Vagina (tissue), 2 donors: ENCODE results near the gene ANO8. TPM values are rescaled to one million over a fixed set of nuclear protein-coding genes. Genes with fewer than 3 reads are reported as not detected.

Experiments
- DNase-seq, 2 donors: peaks; one replicate each; pipeline ENCODE4 v3.0.0-alpha.2; 2017; ENCODE audit errors: extremely low spot score in 2 of 2
- H3K27ac ChIP-seq: fragments of 200-600 bp; sonication (generic); one replicate; pipeline ENCODE4 v1.5.1; 2019
- H3K27me3 ChIP-seq: fragments of 200-600 bp; sonication (generic); one replicate; pipeline ENCODE4 v1.5.1; 2019
- H3K36me3 ChIP-seq, 2 donors: fragments of 200-600 bp; sonication (generic); one replicate each; pipeline ENCODE4 v1.5.1; 2017 to 2019
- H3K4me1 ChIP-seq: fragments of 200-600 bp; sonication (generic); one replicate; pipeline ENCODE4 v1.5.1; 2019
- H3K4me3 ChIP-seq, 2 donors: fragments of 200-600 bp; sonication (generic); 1 replicate in 1 of 2; 2 replicates in 1 of 2; pipeline ENCODE4 v1.5.1; 2016 to 2019
- H3K9me3 ChIP-seq: fragments of 200-600 bp; sonication (generic); one replicate; pipeline ENCODE4 v1.5.1; 2019
- POLR2A ChIP-seq, 2 donors: fragments of 450-650 bp; IDR thresholded peaks; one replicate each; pipeline ENCODE4 v1.6.1; 2017; ENCODE audit warnings: antibody characterized with exemption in 2 of 2, mild to moderate bottlenecking in 2 of 2, moderate library complexity in 2 of 2
- POLR2AphosphoS5 ChIP-seq, 2 donors: sonication (generic); formaldehyde crosslinking; IDR thresholded peaks; one replicate each; pipeline ENCODE4 v1.9.0; 2017; ENCODE audit warnings: antibody characterized with exemption in 2 of 2, mild to moderate bottlenecking in 2 of 2, low read depth in 1 of 2; ENCODE audit not compliant: insufficient read depth in 1 of 2
- intact Hi-C: fragments of 100-400 bp; cut with DNase I; formaldehyde crosslinking; loops from one replicate; pipeline ENCODE4 v1.15.1; 2023
- total RNA-seq: library from RNA; depleted of rRNA; stranded (reverse); fragments of >200 nt; gene quantifications from one replicate; pipeline ENCODE4 v1.2.3, GENCODE V29; 2016
- TF ChIP-seq, protein P1 (sequence below), 3 experiments: fragments of 450-650 bp in 2 of 3; fragments of 200-600 bp in 1 of 3; sonication (generic) in 1 of 3; IDR thresholded peaks; one replicate each; pipeline ENCODE4 v1.5.1; 2017 to 2019; ENCODE audit warnings: antibody characterized with exemption in 3 of 3, mild to moderate bottlenecking in 2 of 3, moderate library complexity in 2 of 3

The ANO8 gene
- total RNA-seq, 1 donor from 2014 or later, result 10.3 TPM

DNA sequence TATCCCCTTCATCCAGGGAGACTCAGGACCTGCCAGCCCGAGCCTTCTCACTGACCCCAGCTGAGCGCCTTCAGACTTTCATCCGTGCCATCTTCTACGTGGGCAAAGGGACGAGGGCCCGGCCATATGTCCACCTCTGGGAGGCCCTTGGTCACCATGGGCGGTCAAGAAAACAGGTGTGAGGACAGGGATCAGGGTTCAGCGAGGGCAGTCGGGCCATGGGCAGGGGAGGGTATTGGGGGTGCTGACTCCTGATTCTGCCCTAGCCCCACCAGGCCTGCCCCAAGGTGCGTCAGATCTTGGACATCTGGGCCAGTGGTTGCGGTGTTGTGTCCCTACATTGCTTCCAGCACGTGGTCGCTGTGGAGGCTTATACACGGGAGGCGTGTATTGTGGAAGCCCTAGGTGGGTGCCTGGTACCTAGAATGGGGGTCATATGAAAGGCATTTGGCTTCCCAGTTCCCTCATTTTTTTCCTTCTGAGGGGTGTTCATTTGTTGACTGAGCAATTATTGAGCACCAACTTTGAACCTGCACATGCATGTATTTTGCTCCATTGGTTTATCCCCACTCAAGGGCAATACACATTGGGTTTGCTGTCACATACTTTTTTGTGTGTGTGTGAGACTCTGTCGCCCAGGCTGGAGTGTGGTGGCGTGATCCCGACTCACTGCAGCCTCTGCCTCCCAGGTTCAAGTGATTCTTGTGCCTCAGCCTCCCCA, 49.1 kb downstream of the ANO8 start:
- H3K4me1 ChIP-seq, result peaks cover 16% of the 10 kb centered on the region
- intact Hi-C loops, result no loop called here
- no peaks in the 10 kb centered on the region for H3K9me3 ChIP-seq
- no peak for DNase-seq
- H3K36me3 ChIP-seq, result no peaks in the 10 kb centered on the region
- no peak overlapping the region for H3K27ac ChIP-seq
- H3K4me3 ChIP-seq, result no peak overlapping the region
- TF ChIP-seq, protein P1, sequence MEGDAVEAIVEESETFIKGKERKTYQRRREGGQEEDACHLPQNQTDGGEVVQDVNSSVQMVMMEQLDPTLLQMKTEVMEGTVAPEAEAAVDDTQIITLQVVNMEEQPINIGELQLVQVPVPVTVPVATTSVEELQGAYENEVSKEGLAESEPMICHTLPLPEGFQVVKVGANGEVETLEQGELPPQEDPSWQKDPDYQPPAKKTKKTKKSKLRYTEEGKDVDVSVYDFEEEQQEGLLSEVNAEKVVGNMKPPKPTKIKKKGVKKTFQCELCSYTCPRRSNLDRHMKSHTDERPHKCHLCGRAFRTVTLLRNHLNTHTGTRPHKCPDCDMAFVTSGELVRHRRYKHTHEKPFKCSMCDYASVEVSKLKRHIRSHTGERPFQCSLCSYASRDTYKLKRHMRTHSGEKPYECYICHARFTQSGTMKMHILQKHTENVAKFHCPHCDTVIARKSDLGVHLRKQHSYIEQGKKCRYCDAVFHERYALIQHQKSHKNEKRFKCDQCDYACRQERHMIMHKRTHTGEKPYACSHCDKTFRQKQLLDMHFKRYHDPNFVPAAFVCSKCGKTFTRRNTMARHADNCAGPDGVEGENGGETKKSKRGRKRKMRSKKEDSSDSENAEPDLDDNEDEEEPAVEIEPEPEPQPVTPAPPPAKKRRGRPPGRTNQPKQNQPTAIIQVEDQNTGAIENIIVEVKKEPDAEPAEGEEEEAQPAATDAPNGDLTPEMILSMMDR (IDR thresholded peaks at IDR 0.05), result no peak
- no peak for TF ChIP-seq POLR2A (IDR thresholded peaks at IDR 0.05)
- no peak for TF ChIP-seq POLR2AphosphoS5 (IDR thresholded peaks at IDR 0.05; ENCODE audit: insufficient read depth in 1 of 2, low read depth in 1 of 2)
- no peaks in the 10 kb centered on the region for H3K27me3 ChIP-seq

- no peaks in the 10 kb centered on the region for H3K9me3 ChIP-seq
- H3K36me3 ChIP-seq, result no peaks in the 10 kb centered on the region
- H3K27ac ChIP-seq, result no peak overlapping the region
- intact Hi-C loops, result loop anchor here (5.0 kb wide), 1 partner anchor 216 kb away; no protein-coding TSS in a partner anchor
- peaks cover 16% of the 10 kb centered on the region for H3K4me1 ChIP-seq
- H3K4me3 ChIP-seq, result no peak overlapping the region
- TF ChIP-seq POLR2A (IDR thresholded peaks at IDR 0.05) (no peak), POLR2AphosphoS5 (IDR thresholded peaks at IDR 0.05; ENCODE audit: insufficient read depth in 1 of 2, low read depth in 1 of 2) (no peak)
- TF ChIP-seq, protein P1 (IDR thresholded peaks at IDR 0.05), result no peak
- no peak for DNase-seq
- no peaks in the 10 kb centered on the region for H3K27me3 ChIP-seq
Measured at GRCh38 chr19:17283504-17283996, 51.1 kb downstream of the ANO8 start.

DNA sequence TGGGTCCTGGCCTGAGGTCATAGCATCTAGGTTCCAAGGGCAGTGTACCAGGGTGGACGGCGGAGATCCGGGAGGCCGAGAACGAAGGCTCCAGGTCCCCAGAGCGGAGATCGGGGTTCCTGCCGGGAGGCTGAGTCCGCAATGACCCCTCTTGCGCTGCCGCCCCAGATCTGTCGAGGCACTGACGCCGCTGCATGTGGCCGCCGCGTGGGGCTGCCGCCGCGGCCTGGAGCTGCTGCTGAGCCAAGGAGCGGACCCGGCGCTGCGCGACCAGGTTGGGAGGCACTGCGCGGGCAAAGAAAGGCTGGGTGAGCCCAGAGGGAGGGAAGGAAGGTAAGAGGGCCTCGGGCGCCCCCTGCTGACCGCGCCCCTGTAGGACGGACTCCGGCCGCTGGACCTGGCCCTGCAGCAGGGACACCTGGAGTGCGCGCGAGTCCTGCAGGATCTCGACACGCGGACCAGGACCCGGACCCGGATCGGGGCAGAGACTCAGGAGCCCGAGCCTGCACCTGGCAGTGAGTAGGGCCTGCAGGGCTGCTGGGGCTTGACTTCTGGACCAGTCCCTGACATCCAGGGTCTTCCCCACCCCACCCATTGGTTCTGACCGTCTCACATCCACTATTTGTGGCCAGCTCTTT, 52.0 kb downstream of the ANO8 start:
- Histone ChIP-seq H3K4me3 (peak overlapping the region; percentile 27 to 32), H3K27ac (no peak overlapping the region), H3K9me3 (no peaks in the 10 kb centered on the region), H3K36me3 (peaks cover 0 to under 1% of the 10 kb centered on the region in 2 donors), H3K27me3 (no peaks in the 10 kb centered on the region), H3K4me1 (peaks cover 16% of the 10 kb centered on the region)
- DNase-seq, result no peak
- TF ChIP-seq, protein P1 (IDR thresholded peaks at IDR 0.05), result peak; percentile 76 to 92 (median 91)
- TF ChIP-seq POLR2A (IDR thresholded peaks at IDR 0.05), result no peak
- intact Hi-C loops, result loop anchor here (5.0 kb wide), 1 partner anchor 215 kb away; no protein-coding TSS in a partner anchor

DNA sequence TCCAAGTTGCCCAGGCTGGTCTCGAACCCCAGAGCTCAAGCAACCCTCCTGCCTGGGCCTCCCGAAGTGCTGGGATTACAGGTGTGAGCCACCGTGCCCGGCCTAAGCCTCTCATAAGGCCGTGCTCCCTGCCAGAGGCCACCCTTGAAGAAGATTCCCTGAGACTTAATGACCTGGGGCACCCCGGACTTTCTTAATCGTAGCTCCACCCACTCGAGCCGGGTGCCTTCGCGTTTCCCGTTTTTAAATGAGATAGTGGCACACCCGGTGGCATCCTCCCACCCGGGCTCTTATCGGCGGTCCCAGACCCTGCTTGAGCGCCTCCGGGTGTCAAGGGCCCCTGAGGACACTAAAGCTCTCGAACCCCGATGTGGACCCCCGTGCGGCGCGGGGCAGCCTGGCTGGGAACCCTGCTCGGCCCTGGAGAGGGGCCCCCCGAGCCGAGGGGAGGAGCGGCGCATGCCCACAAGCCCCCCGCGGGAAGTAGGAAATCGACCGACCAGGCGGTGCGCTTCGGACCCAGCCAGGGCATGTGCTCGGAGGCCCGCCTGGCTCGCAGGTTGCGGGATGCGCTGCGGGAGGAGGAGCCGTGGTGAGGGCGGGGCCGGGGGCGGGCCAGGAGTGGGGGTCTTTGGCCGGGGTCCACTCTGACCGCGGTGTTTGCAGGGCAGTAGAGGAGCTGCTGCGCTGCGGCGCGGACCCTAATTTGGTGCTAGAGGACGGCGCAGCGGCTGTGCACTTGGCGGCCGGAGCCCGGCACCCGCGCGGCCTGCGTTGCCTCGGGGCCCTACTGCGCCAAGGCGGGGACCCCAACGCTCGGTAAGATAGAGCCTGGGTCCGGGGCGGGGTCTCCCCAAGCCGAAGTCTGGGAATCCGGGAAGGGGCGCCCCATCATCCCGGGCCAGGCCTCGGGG, 53.0 kb downstream of the ANO8 start, which contains the start of gene ANKLE1:
TSS of gene ANKLE1 (plus strand) at position 511 of the 914 bp plus-strand sequence. CDS start at position 531, 20 bp downstream.
- Histone ChIP-seq H3K9me3 (no peaks in the 10 kb centered on the region), H3K36me3 (peaks cover 0 to 10% of the 10 kb centered on the region in 2 donors), H3K27ac (no peak within 1 kb of the TSS), H3K27me3 (no peaks in the 10 kb centered on the region), H3K4me3 (peak within 1 kb of the TSS; percentile 27 to 32), H3K4me1 (peaks cover 16% of the 10 kb centered on the region)
- no peak for DNase-seq
- intact Hi-C loops, result loop anchor here (5.0 kb wide), 1 partner anchor 214 kb away; no protein-coding TSS in a partner anchor
- TF ChIP-seq, protein P1 (IDR thresholded peaks at IDR 0.05), result no peak
- no peak for TF ChIP-seq POLR2A (IDR thresholded peaks at IDR 0.05)
- no peak for TF ChIP-seq POLR2AphosphoS5 (IDR thresholded peaks at IDR 0.05; ENCODE audit: insufficient read depth in 1 of 2, low read depth in 1 of 2)
